H4 (cell line): Measurements from ENCODE around the gene ARHGEF2. TPM values are rescaled to one million over a fixed set of nuclear protein-coding genes. Genes with fewer than 3 reads are reported as not detected.

Experiments
- DNase-seq: peaks from one replicate; pipeline ENCODE4 v3.0.0-alpha.2; 2015; ENCODE audit warnings: low spot score
- total RNA-seq: library from RNA; depleted of rRNA; stranded (reverse); fragments of >200 nt; shearing (Covaris generic); gene quantifications from 2 replicates; pipeline ENCODE4 v1.2.3, GENCODE V29; 2014; rRNA removed

ARHGEF2 gene
- total RNA-seq, 1 experiment from 2014 or later = 64.2 TPM

DNA sequence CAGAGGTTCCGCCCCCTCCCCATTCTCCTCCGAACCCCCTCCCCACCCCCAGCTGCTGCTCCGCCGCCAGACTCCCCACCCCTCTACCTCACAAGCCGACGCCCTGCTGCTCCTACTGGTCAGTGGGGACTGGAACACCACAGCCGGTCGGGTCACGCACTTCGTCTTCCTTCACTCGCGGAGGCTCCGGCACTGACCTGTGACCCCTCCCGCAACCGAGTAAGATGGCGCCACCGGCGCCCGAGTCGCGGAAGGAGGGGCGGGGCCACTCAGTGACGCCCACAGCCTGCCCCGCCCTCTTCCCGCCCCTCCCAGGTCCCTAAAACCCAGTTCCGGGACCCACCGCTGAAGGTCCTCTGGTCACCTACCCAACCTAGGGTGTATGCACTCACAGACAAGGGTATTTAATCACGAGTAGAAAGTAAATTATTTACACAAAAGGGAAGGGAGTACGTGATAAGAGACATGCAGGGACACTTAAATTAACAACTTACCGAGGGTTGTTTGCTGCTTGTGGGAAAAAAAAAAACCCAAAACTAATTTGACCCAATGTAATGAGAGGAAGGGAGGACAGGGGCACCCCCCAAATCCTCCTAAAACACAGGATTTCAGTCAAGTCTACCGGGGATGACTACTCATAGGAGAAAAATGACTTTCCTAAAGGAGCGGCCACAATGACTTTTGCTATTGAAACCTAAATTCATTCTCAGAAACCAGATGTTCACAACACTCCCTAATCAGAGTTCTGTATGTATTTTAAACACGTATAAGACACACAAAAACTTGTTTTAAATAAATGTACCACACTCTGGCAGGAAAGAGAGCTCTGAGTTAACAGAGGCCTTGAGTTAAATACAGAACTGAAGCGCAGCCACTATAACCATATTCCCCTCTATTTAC, 66.9 kb downstream of the ARHGEF2 start, which contains the start of gene RIT1:
TSS of gene RIT1 (minus strand) at position 194 of the 900 bp plus-strand sequence. CDS start 588 bp downstream, outside the sequence.
- peak; percentile 68 for DNase-seq

DNA sequence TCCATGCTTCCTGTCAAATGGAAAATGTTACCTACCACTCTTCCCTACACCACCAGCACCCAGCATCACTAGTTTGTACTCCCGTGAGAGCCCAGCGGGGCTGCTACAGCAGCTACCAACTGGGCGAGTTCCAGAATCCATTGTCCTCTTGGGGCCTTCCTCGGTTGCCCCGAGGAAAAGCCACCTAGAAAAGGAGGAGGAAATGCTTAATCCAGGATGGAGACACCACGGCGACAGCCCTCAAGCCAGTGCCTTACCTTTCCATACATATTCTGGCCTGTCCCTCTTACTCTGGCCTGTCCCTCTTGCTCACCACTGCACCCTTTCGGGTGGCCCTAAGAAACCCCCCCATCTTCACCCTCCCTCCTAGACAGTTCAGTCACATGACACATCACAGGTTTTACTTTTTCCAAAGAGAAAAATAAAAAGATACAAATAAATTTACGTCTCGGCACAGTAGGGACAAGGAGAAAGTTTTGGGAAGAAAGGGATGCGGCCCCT, 67.7 kb downstream of the ARHGEF2 start:
- DNase-seq = peak; percentile 53

DNA sequence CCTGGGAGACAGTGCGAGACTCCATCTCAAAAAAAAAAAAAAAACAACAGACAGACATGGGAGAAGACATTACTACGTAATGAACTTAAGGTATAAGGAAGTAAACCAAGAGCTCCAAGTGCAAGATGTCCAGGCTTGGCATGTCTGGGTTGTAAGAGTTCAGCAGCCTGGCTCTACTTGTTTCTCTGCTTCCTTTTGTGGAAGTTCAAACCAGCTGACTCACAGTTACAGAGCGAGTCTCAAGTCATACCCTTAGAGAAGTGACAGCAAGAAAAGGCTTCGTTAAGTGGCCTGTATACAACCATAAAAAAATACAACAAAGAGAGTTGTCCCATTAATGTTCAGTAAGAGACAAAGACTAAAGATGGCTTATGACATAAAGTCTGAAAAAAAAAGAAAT, 68.5 kb downstream of the ARHGEF2 start:
- DNase-seq = no peak

DNA sequence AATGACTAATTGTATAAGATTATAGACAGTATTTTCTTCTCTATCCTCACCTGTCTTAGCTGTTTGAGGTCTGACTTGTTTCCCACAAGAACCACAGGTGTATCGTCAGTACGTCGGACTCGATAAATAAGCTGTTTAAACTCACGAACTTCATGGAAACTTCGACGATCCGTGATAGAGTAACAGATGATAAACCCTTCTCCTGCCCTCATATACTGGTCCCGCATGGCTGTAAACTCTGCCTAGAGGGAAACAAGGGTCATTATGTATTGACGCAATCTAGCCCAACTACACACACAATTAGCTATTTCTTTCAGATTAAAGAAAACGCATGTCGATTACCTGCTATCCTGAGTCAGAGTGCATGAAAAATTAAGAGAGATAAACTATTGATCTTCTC, 74.1 kb downstream of the ARHGEF2 start:
- DNase-seq = no peak

DNA sequence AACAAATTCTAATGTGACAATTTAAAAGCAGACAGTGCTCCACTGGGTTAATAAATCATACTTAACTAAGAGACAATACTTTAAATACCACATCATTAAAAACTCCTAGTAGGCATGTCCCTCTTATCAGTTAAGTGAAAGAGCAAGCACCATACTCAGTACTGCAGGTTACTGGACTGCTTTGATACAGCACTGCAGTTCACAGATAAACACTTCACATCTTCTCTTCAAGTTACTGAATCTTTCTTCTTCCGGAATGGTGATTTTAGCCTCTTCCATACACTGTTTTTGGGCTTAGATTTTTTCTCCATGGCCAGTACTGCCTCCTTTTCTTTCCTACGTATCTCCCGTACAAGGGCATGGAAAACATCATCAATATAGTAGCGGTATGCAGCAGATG, 78.2 kb downstream of the ARHGEF2 start:
- no peak for DNase-seq

DNA sequence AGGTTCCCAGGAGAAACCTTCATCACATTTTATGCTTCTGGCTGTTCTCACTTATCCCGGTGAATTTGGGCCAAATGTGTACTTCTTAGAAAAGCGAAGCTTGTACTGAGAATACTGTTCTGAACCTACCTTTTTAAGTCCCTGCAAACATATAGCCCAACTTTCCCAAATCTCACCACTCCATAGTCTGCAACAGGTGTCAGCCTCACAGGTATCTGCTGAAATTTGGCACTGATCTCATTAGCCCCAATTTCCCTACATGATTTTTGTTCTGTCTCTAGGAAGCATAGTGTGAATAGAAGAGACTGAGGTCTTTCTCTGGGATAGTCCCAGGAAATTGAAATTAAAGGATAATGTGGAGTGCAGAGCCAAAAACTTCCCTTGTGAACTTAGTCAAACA, 78.7 kb downstream of the ARHGEF2 start:
- DNase-seq = no peak

DNA sequence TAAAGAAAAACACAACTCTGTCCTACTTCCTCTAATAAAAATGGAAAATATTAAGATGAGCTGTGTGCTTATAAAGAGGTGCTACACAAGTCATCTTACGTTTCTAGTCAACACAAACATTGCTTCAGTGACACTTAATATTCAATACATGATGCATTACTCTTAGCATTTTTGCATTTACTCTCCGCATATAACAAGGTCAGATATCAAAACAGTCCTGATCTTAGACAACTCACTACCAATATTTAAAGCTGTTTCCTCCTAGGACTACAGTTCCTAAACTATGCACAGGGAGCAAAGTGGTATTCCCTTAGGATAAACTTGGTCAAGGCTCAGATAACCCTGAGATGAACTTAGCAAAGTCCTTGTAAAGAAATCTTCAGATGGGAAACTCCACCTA, 79.5 kb downstream of the ARHGEF2 start:
- DNase-seq = no peak

DNA sequence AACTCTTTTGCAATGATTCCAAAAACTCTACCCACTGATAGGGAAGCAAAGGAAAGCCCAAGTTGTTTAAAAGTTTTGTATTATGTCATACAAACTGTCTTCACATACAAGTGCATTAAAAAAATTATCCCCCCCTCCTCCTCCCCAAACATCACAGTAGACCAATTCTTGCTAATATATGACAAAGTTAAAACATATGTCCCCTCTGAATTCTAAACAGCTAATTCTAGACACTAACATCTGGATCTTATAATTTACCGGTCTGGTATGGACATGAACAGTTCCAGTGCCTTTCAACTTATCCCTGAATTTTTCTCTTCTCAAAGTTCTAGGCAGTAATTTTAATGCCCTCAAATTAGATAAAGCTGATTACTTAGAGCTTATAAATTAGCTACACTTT, 80.6 kb downstream of the ARHGEF2 start:
- DNase-seq = no peak

Other genes with a start within 250 kb of the ARHGEF2 start
- 7.1 and 11.0 TPM in 2 replicates for gene GON4L, start 121.3 kb downstream of the ARHGEF2 start, total RNA-seq
- gene SYT11, start 119.0 kb downstream of the ARHGEF2 start, total RNA-seq = 2.9 and 3.4 TPM in 2 replicates
- gene RIT1, start 67.2 kb downstream of the ARHGEF2 start, total RNA-seq = 45.8 and 46.5 TPM in 2 replicates
- gene KHDC4, start 44.1 kb downstream of the ARHGEF2 start, total RNA-seq = 14.9 and 22.3 TPM in 2 replicates
- gene RXFP4, start 36.9 kb downstream of the ARHGEF2 start, total RNA-seq = not detected in 2 replicates
- gene SSR2, start 42.4 kb upstream of the ARHGEF2 start, total RNA-seq = 874 and 1,103 TPM in 2 replicates
- gene UBQLN4, start 75.3 kb upstream of the ARHGEF2 start, total RNA-seq = 23.0 and 24.4 TPM in 2 replicates
- 66.7 and 84.8 TPM in 2 replicates for gene LAMTOR2, start 76.2 kb upstream of the ARHGEF2 start, total RNA-seq
- 0.19 TPM in 1 of 2 replicates, not detected in the other for gene RAB25, start 82.6 kb upstream of the ARHGEF2 start, total RNA-seq
- gene MEX3A, start 103.9 kb upstream of the ARHGEF2 start, total RNA-seq = 2.8 and 4.5 TPM in 2 replicates
- gene LMNA, start 136.2 kb upstream of the ARHGEF2 start, total RNA-seq = 257 and 363 TPM in 2 replicates
- 0.15 TPM in 1 of 2 replicates, not detected in the other for gene SEMA4A, start 175.0 kb upstream of the ARHGEF2 start, total RNA-seq
- gene SLC25A44, start 215.6 kb upstream of the ARHGEF2 start, total RNA-seq = 17.7 and 17.8 TPM in 2 replicates
- 68.2 and 79.0 TPM in 2 replicates for gene PMF1, start 234.5 kb upstream of the ARHGEF2 start, total RNA-seq